Measurements from ENCODE around the gene PRRT1. TPM values are rescaled to one million over a fixed set of nuclear protein-coding genes. Genes with fewer than 3 reads are reported as not detected.
A peak's percentile ranks its signal among the peaks of the same experiment; 100 is the strongest.

Gene PRRT1
- total RNA-seq, 1 donor from 2014 or later: 2.9 TPM

DNA sequence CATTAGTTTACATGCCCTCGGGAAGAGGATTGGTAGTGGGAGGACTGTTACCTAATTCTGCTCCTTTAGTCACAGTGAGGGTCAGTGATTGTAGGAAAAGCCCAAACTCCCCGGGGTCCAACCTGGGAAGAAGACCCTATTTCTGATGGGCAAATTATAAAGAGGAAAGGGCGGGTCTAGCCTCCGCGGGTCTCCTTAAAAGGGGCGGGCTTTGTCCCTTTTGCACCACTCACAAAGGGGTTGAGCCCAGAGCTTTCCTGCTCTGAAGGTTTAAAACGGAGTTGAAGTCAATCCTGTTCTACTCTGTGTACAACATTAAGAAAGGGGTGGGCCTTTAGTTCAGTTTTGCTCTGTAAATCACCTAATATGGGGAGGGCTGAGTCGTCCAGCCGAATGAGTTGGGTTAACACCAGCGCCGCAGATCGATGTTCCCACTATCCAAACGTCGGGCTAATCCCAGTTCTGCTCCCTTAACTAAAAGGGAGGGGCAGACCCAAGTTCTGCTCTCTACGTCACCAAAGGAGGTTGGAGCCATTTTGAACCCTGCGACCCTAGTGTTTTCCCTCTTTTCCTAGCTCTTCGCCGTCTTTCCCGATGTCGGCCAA lies 25.5 kb upstream of the PRRT1 start:
- Mint-ChIP-seq H3K36me3 (ENCODE audit: insufficient read depth) (peaks cover 12% of the 10 kb centered on the region), H3K4me3 (ENCODE audit: low read depth) (peak overlapping the region; percentile 91), H3K27ac (peak overlapping the region; percentile 100), H3K4me1 (ENCODE audit: low read depth) (peaks cover 51% of the 10 kb centered on the region), H3K27me3 (no peaks in the 10 kb centered on the region), H3K9me3 (ENCODE audit: low read depth) (no peaks in the 10 kb centered on the region)
- no peak for DNase-seq (ENCODE audit: low spot score, unreplicated experiment)
- TF ChIP-seq, protein P1, sequence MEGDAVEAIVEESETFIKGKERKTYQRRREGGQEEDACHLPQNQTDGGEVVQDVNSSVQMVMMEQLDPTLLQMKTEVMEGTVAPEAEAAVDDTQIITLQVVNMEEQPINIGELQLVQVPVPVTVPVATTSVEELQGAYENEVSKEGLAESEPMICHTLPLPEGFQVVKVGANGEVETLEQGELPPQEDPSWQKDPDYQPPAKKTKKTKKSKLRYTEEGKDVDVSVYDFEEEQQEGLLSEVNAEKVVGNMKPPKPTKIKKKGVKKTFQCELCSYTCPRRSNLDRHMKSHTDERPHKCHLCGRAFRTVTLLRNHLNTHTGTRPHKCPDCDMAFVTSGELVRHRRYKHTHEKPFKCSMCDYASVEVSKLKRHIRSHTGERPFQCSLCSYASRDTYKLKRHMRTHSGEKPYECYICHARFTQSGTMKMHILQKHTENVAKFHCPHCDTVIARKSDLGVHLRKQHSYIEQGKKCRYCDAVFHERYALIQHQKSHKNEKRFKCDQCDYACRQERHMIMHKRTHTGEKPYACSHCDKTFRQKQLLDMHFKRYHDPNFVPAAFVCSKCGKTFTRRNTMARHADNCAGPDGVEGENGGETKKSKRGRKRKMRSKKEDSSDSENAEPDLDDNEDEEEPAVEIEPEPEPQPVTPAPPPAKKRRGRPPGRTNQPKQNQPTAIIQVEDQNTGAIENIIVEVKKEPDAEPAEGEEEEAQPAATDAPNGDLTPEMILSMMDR (IDR thresholded peaks at IDR 0.05; ENCODE audit: unreplicated experiment): no peak

GRCh38 chr6:32176476-32177182 lies 24.9 kb upstream of the PRRT1 start:
- Mint-ChIP-seq H3K4me1 (ENCODE audit: low read depth) (peaks cover 51% of the 10 kb centered on the region), H3K27ac (peak overlapping the region; percentile 100), H3K27me3 (no peaks in the 10 kb centered on the region), H3K9me3 (ENCODE audit: low read depth) (no peaks in the 10 kb centered on the region), H3K4me3 (ENCODE audit: low read depth) (peak overlapping the region; percentile 91), H3K36me3 (ENCODE audit: insufficient read depth) (peaks cover 12% of the 10 kb centered on the region)
- TF ChIP-seq, protein P1 (IDR thresholded peaks at IDR 0.05; ENCODE audit: unreplicated experiment): no peak
- DNase-seq (ENCODE audit: low spot score, unreplicated experiment): no peak

DNA sequence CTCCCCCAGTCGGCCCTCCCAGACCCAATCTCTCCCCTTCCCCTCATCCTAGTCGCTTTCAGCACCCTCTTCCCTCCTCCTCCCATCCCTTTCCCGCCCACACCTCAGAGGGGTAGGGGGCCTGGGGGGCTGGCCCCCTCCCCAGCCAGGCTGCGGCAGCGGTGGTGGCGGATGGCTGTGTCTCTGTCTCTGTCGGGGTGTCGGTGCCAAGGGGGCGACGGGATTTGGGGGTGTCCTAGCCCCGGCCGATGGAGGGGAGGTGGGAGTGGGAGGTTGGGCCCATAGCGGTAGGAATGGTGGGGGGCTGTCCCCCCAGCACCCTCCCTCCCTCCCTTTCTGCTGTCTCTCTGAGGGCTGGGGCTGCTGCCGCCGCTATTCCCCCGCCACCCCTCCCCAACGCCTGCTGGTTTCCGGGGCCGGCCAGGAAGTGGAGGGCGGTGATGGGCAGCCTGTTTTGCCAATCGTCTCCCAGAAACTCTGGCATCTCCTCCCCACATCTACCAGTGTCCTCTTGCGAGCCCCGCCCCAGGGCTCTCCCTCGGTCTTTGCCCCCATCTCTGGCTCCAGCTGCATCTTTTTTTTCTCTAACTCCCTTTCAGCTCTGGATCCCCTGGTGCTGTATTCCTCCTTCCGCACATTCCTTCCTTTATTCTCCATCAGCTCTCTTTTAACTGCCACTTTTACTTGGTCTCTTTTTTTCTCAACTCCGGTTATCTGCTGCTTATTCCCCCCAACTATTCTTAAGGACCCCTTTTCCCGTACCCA lies 24.2 kb upstream of the PRRT1 start, which contains the start of gene AGPAT1:
TSS of gene AGPAT1 (minus strand) at position 374 of the 765 bp plus-strand sequence. CDS start 4,588 bp downstream, outside the sequence.
- Mint-ChIP-seq H3K9me3 (ENCODE audit: low read depth) (no peaks in the 10 kb centered on the region), H3K27ac (peak within 1 kb of the TSS; percentile 100), H3K36me3 (ENCODE audit: insufficient read depth) (peaks cover 13% of the 10 kb centered on the region), H3K27me3 (no peaks in the 10 kb centered on the region), H3K4me3 (ENCODE audit: low read depth) (peak within 1 kb of the TSS; percentile 91), H3K4me1 (ENCODE audit: low read depth) (peaks cover 51% of the 10 kb centered on the region)
- TF ChIP-seq, protein P1 (IDR thresholded peaks at IDR 0.05; ENCODE audit: unreplicated experiment): no peak
- DNase-seq (ENCODE audit: low spot score, unreplicated experiment): peak; percentile 89

- peak overlapping the region; percentile 90 for H3K27ac Mint-ChIP-seq
- TF ChIP-seq, protein P1 (IDR thresholded peaks at IDR 0.05; ENCODE audit: unreplicated experiment): no peak
- H3K4me1 Mint-ChIP-seq (ENCODE audit: low read depth): peaks cover 47% of the 10 kb centered on the region
Measured at GRCh38 chr6:32175322-32175710, 23.6 kb upstream of the PRRT1 start.

DNA sequence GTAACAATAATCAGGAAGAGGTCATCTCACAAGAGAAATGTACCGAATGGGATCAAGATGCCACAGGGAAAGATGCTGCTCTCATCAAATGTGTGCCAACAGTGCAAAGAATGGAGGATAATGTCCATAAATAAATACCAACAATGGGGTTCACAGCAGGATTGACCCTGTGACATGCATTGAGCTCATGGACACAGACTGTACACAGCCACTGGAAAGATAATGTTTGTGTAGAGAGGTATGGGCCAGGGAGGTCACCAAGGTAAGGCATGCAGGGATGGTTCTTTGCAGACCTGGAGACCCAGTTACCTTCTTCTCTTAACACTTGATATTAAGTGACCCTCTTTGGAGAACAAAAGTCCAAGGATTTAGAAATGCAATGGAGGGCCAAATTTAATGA lies 22.7 kb upstream of the PRRT1 start:
- H3K9me3 Mint-ChIP-seq (ENCODE audit: low read depth): no peaks in the 10 kb centered on the region
- H3K4me1 Mint-ChIP-seq (ENCODE audit: low read depth): peaks cover 47% of the 10 kb centered on the region
- no peak overlapping the region for H3K27ac Mint-ChIP-seq
- TF ChIP-seq, protein P1 (IDR thresholded peaks at IDR 0.05; ENCODE audit: unreplicated experiment): no peak
- H3K4me3 Mint-ChIP-seq (ENCODE audit: low read depth): peak overlapping the region; percentile 91
- H3K27me3 Mint-ChIP-seq: no peaks in the 10 kb centered on the region
- H3K36me3 Mint-ChIP-seq (ENCODE audit: insufficient read depth): peaks cover 20% of the 10 kb centered on the region
- DNase-seq (ENCODE audit: low spot score, unreplicated experiment): no peak

More at GRCh38 chr6:32175322-32175710, 23.6 kb upstream of the PRRT1 start:
- peaks cover 14% of the 10 kb centered on the region for H3K36me3 Mint-ChIP-seq (ENCODE audit: insufficient read depth)
- DNase-seq (ENCODE audit: low spot score, unreplicated experiment): no peak
- H3K27me3 Mint-ChIP-seq: no peaks in the 10 kb centered on the region
- H3K4me3 Mint-ChIP-seq (ENCODE audit: low read depth): peak overlapping the region; percentile 91
- H3K9me3 Mint-ChIP-seq (ENCODE audit: low read depth): no peaks in the 10 kb centered on the region
